22Rv1 (cell line): ENCODE results near the gene VANGL2.

Experiments
- H3K27ac ChIP-seq: fragments of 450-650 bp; 2 replicates; pipeline ENCODE4 v1.5.1; 2017
- ZFX ChIP-seq: fragments of 450-650 bp; IDR thresholded peaks from 2 replicates; pipeline ENCODE4 v1.6.1; 2017; ENCODE audit warnings: antibody characterized with exemption, borderline replicate concordance
- TF ChIP-seq, protein P1 (sequence below): fragments of 450-650 bp; IDR thresholded peaks from 2 replicates; pipeline ENCODE4 v1.5.1; 2017; ENCODE audit warnings: mild to moderate bottlenecking

VANGL2 gene

DNA sequence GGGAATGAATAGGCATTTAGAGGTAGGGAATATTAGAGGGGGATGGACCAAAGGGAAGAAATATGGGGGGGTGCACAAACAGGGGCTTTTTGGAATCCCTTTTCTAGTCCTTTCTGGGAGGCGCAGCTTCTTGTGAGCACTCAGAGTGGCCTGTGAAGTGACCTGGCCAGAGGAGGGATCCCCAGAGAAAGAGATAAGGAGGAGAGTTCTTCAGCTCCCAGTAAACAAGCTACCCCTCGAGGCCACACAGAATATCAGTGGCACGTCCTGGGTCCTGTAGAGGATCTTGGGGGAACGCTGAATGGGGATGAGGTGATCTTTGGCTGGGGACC is 19.4 kb downstream of the VANGL2 start:
- TF ChIP-seq, protein P1, sequence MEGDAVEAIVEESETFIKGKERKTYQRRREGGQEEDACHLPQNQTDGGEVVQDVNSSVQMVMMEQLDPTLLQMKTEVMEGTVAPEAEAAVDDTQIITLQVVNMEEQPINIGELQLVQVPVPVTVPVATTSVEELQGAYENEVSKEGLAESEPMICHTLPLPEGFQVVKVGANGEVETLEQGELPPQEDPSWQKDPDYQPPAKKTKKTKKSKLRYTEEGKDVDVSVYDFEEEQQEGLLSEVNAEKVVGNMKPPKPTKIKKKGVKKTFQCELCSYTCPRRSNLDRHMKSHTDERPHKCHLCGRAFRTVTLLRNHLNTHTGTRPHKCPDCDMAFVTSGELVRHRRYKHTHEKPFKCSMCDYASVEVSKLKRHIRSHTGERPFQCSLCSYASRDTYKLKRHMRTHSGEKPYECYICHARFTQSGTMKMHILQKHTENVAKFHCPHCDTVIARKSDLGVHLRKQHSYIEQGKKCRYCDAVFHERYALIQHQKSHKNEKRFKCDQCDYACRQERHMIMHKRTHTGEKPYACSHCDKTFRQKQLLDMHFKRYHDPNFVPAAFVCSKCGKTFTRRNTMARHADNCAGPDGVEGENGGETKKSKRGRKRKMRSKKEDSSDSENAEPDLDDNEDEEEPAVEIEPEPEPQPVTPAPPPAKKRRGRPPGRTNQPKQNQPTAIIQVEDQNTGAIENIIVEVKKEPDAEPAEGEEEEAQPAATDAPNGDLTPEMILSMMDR: no peak
- TF ChIP-seq ZFX: no peak
- H3K27ac ChIP-seq: no peak overlapping the region

DNA sequence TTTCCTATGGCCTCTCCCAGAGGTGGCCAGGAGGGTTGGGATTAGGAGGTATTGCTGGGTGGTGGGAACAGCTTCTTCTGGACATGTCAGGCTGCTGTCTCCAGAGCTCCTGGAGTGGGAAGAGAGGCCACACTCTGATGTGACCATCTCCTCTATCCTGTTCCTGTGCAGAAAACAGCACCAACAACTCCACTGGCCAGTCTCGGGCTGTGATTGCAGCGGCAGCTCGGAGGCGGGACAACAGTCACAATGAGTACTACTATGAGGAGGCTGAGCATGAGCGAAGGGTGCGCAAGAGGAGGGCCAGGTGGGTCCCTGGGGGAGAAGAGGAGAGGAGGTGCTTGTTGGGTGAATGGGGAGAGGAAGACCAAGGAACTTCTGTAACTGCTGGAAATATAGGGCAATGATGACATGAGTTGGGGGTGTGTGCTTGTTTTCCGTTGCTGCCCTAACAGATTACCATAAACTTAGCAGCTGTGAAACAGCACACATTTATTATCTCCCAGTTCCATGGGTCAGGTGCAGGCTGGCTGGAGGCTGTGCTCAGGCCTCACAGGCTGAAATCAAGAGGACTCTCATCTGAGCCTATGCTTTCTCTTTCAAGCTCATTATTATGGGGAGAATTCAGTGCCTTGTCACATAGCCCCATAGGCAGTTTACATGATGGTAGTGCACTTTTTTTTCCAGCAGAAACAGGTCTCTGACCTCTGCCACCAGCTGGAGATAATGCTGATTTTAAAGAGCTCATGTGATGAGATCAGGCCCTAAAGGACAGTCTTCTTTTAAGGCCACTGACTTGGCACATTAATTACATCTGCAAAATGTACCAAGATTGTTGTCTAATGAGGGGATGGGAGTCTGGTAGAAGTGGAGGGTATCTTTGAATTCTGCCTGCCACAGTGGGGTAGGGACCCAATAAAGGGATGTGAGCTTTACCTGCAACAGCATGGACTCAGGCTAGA is 20.8 kb downstream of the VANGL2 start:
- H3K27ac ChIP-seq: no peak overlapping the region
- TF ChIP-seq, protein P1: no peak
- TF ChIP-seq ZFX: no peak

DNA sequence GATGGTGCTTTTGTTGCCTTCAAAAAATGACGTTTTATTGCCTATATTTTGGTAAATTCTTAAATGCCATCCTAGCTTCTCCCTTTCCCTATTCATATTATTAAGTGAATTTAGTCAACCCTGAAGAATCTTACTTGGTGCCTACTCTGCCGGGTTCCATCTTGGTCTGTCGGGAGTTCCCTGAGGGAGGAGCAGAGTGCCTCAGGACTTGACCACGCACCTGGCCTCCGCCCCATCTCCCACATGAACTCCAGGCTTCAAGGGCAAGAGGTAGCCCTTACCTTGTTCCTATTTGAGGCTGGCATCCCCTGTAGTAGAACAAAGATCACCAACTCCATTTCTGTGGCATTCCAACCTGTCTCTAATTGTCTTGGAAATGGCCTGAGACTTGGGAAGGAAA is 21.5 kb downstream of the VANGL2 start:
- no peak for TF ChIP-seq ZFX
- TF ChIP-seq, protein P1: no peak

GRCh38 chr1:160423966-160424365 is 23.6 kb downstream of the VANGL2 start:
- TF ChIP-seq ZFX: no peak
- TF ChIP-seq, protein P1: no peak
- H3K27ac ChIP-seq: no peak overlapping the region

More for the DNA sequence above, 21.5 kb downstream of the VANGL2 start:
- H3K27ac ChIP-seq: no peak overlapping the region

DNA sequence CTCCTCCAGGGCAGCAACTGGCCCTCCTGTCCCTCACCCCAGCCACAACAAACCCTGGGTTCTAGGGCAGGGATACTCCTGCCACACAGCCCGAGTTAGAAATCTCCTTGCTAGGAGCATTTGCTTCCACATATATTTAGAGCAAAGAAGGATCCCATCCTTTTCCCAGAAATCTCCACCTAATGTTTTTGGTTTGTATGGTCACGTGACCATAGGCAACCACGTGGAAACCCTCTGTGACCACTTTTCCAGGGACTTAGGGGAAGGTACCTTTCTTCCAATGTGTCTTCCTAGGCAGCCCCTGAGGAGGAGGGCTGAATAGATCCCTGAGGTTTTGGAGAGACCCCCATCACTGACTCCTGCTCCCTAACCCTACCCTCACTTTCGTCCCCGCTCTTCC is 25.5 kb downstream of the VANGL2 start:
- TF ChIP-seq, protein P1: no peak
- H3K27ac ChIP-seq: no peak overlapping the region

GRCh38 chr1:160427625-160428024 is 27.3 kb downstream of the VANGL2 start:
- TF ChIP-seq ZFX: no peak
- TF ChIP-seq, protein P1: no peak
- no peak overlapping the region for H3K27ac ChIP-seq

- TF ChIP-seq, protein P1: no peak
- TF ChIP-seq ZFX: no peak
- H3K27ac ChIP-seq: no peak overlapping the region
These were observed 27.7 kb downstream of the VANGL2 start for GRCh38 chr1:160428053-160428452.
